Sigmoid colon (tissue), 7 donors: ENCODE measurements around the gene CCR5. TPM values are rescaled to one million over a fixed set of nuclear protein-coding genes. Genes with fewer than 3 reads are reported as not detected.

Experiments used
- DNase-seq: peaks from one replicate; pipeline ENCODE4 v3.0.0-alpha.2; 2019
- H3K27ac ChIP-seq, 4 donors: fragments of 200-600 bp; sonication (generic); one replicate each; pipeline ENCODE4 v1.5.1; 2016 to 2019; ENCODE audit warnings: mild to moderate bottlenecking in 1 of 4
- H3K27me3 ChIP-seq, 3 donors: fragments of 200-600 bp; sonication (generic); one replicate each; pipeline ENCODE4 v1.5.1; 2019; ENCODE audit warnings: mild to moderate bottlenecking in 1 of 3
- H3K36me3 ChIP-seq, 4 donors: fragments of 200-600 bp; sonication (generic); one replicate each; pipeline ENCODE4 v1.5.1; 2016 to 2019
- H3K4me1 ChIP-seq, 4 donors: fragments of 200-600 bp; sonication (generic); one replicate each; pipeline ENCODE4 v1.5.1; 2017 to 2019
- H3K4me3 ChIP-seq, 4 donors: fragments of 200-600 bp; sonication (generic); one replicate each; pipeline ENCODE4 v1.5.1; 2017 to 2019; ENCODE audit warnings: mild to moderate bottlenecking in 2 of 4, moderate library complexity in 1 of 4
- H3K9me3 ChIP-seq, 4 donors: fragments of 200-600 bp in 3 of 4; sonication (generic) in 3 of 4; one replicate each; pipeline versions ENCODE4 v1.5.1 to v1.6.1; 2013 to 2019
- EP300 ChIP-seq, 4 donors: sonication (generic); formaldehyde crosslinking; IDR thresholded peaks; one replicate each; pipeline ENCODE4 v1.6.1; 2017; ENCODE audit warnings: antibody characterized with exemption in 4 of 4
- POLR2A ChIP-seq, 2 donors: fragments of 450-650 bp; IDR thresholded peaks; one replicate each; pipeline ENCODE4 v1.6.1; 2016; ENCODE audit warnings: antibody characterized with exemption in 2 of 2, mild to moderate bottlenecking in 2 of 2, moderate library complexity in 2 of 2
- POLR2AphosphoS5 ChIP-seq, 4 donors: sonication (generic); formaldehyde crosslinking; IDR thresholded peaks; one replicate each; pipeline ENCODE4 v1.6.1; 2017; ENCODE audit warnings: antibody characterized with exemption in 4 of 4
- WGBS, 2 donors: extraction: QIAGEN DNeasy Blood & Tissue Kit; methylation state at CpG; one replicate each; pipeline ENCODE4 v1.1.7; 2013; 5-methylcytosine and 5-hydroxymethylcytosine counted together
- intact Hi-C: fragments of 100-400 bp; cut with DNase I; formaldehyde crosslinking; loops from one replicate; pipeline ENCODE4 v1.15.1; 2023
- polyA plus RNA-seq, 3 donors: library from polyadenylated mRNA; stranded (reverse); fragments of 200-250 nt; gene quantifications; one replicate each; pipeline ENCODE4 v1.2.3, GENCODE V29; 2013
- total RNA-seq, 4 donors: library from RNA; depleted of rRNA; stranded (reverse); fragments of >200 nt; gene quantifications; one replicate each; pipeline ENCODE4 v1.1.0, GENCODE V29; 2016
- TF ChIP-seq, protein P1 (sequence below), 4 experiments: fragments of 450-650 bp in 3 of 4; fragments of 200-600 bp in 1 of 4; IDR thresholded peaks; one replicate each; pipeline ENCODE4 v1.5.1; 2016 to 2019; ENCODE audit warnings: antibody characterized with exemption in 4 of 4, mild to moderate bottlenecking in 3 of 4, moderate library complexity in 2 of 4
- donor health status: healthy with polysubstance abuse.
- donor health status: Bipolar disorder and iron deficiency.
- donor health status: healthy.

The CCR5 gene
- total and polyA plus RNA-seq, 7 donors, result 0.36 to 3.9 (median 0.92) TPM; not detected in 1

DNA sequence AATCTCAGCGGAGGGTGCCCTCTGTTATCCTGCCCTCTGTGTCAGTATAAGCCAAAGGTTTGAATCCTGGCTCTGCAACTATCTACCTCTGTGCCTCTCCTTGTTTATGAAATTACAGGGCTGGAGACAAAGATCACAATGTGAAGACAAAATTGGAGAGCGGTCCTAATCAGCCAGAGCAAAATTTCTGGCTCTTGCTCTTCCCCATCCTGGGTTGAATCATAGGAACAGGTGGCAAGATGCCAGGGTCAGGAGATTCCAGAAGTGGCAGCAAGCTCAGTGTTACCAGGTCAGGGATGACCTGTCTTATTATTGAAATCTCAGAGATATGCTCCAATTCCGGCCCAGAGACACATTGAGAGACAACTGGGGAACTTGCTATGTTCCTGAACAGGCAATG is 19.1 kb upstream of the CCR5 start:
- peaks cover 0 to 6% (median 0%) of the 10 kb centered on the region in 3 donors for H3K27me3 ChIP-seq
- no peak for DNase-seq
- intact Hi-C loops, result no loop called here
- H3K9me3 ChIP-seq, result no peaks in the 10 kb centered on the region
- H3K4me3 ChIP-seq, result no peak overlapping the region
- WGBS, 2 donors, result 94% methylated on average over 3 of the region's 3 CpGs
- no peak for TF ChIP-seq EP300 (IDR thresholded peaks at IDR 0.05)
- TF ChIP-seq, protein P1, sequence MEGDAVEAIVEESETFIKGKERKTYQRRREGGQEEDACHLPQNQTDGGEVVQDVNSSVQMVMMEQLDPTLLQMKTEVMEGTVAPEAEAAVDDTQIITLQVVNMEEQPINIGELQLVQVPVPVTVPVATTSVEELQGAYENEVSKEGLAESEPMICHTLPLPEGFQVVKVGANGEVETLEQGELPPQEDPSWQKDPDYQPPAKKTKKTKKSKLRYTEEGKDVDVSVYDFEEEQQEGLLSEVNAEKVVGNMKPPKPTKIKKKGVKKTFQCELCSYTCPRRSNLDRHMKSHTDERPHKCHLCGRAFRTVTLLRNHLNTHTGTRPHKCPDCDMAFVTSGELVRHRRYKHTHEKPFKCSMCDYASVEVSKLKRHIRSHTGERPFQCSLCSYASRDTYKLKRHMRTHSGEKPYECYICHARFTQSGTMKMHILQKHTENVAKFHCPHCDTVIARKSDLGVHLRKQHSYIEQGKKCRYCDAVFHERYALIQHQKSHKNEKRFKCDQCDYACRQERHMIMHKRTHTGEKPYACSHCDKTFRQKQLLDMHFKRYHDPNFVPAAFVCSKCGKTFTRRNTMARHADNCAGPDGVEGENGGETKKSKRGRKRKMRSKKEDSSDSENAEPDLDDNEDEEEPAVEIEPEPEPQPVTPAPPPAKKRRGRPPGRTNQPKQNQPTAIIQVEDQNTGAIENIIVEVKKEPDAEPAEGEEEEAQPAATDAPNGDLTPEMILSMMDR (IDR thresholded peaks at IDR 0.05), result no peak
- TF ChIP-seq POLR2A (IDR thresholded peaks at IDR 0.05), result no peak
- no peak for TF ChIP-seq POLR2AphosphoS5 (IDR thresholded peaks at IDR 0.05)
- no peak overlapping the region for H3K27ac ChIP-seq
- H3K36me3 ChIP-seq, result no peaks in the 10 kb centered on the region
- H3K4me1 ChIP-seq, result no peaks in the 10 kb centered on the region

DNA sequence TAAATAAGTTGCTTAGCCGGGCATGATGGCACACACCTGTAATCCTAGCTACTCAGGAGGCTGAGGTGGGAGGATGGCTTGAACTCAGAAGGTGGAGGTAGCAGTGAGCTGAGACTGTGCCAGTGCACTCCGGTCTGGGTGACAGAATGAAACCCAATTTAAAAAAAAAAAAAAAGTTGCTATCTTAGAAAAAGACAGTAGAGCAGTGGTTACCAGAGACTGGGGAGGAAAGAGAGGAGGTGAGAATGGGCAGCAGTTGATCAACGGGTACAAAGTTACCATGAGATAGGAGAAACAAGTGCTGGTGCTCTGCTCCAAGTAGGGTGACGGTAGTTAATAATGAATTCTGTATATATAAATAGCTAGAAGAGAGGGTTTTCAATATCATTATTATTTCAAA is 17.7 kb upstream of the CCR5 start:
- Histone ChIP-seq H3K9me3 (no peaks in the 10 kb centered on the region), H3K27ac (no peak overlapping the region), H3K27me3 (peaks cover 0 to 6% (median 0%) of the 10 kb centered on the region in 3 donors), H3K4me1 (no peaks in the 10 kb centered on the region), H3K4me3 (no peak overlapping the region), H3K36me3 (no peaks in the 10 kb centered on the region)
- intact Hi-C loops, result no loop called here
- DNase-seq, result no peak
- no peak for TF ChIP-seq POLR2AphosphoS5 (IDR thresholded peaks at IDR 0.05)
- no peak for TF ChIP-seq POLR2A (IDR thresholded peaks at IDR 0.05)
- TF ChIP-seq, protein P1 (IDR thresholded peaks at IDR 0.05), result no peak
- WGBS, 2 donors, result 84% methylated on average over 4 of the region's 4 CpGs

DNA sequence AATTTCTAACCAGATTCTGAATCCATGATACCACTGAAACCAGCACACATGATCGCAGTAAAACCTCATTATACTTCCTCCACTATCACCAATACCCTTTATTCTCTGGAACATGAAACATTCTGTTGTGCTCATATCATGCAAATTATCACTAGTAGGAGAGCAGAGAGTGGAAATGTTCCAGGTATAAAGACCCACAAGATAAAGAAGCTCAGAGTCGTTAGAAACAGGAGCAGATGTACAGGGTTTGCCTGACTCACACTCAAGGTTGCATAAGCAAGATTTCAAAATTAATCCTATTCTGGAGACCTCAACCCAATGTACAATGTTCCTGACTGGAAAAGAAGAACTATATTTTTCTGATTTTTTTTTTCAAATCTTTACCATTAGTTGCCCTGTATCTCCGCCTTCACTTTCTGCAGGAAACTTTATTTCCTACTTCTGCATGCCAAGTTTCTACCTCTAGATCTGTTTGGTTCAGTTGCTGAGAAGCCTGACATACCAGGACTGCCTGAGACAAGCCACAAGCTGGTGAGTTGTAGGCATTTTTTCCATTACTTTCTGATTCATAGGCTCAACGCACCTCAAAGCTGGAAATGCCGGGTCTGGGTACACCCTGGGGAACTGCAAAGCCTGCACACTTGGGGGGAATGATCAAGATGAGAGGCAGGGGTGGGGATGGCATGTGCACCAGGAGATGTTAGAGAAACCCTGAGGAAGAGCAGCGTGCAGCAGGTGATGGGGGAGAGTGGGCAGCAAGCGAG is 16.9 kb upstream of the CCR5 start, which contains the start of gene CCR2:
Gene CCR2, plus strand, starts transcription at position 465 of the 764 bp plus-strand sequence. CDS start 3,417 bp downstream, outside the sequence.
- no peaks in the 10 kb centered on the region for H3K4me1 ChIP-seq
- intact Hi-C loops, result no loop called here
- no peak within 1 kb of the TSS for H3K27ac ChIP-seq
- TF ChIP-seq EP300 (IDR thresholded peaks at IDR 0.05), result no peak
- no peaks in the 10 kb centered on the region for H3K36me3 ChIP-seq
- no peak within 1 kb of the TSS for H3K4me3 ChIP-seq
- DNase-seq, result no peak
- WGBS, 2 donors, result 62 to 79% methylated on average over 7 of the region's 7 CpGs
- H3K27me3 ChIP-seq, result peaks cover 0 to 6% (median 0%) of the 10 kb centered on the region in 3 donors
- no peaks in the 10 kb centered on the region for H3K9me3 ChIP-seq

DNA sequence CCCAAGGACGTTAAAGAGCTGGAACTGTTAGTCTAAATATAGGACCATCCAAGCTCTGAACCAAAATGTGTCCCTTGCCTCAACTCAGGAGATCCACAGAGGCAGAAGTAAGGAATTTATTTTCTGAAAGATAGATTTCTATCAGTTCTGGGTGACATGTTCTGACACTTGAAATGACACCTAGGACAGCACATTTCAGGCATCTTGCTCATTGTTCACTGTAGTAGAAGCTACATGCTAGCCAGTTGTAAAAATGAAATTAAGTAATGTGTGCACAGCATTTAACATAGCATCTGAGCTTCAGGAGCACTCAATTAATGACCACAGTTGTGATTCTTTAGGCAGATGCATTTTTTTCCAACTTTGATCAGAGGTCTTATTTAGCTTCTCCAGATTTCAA is 16.3 kb upstream of the CCR5 start:
- H3K36me3 ChIP-seq, result no peaks in the 10 kb centered on the region
- H3K27ac ChIP-seq, result no peak overlapping the region
- no peak for TF ChIP-seq POLR2A (IDR thresholded peaks at IDR 0.05)
- TF ChIP-seq, protein P1 (IDR thresholded peaks at IDR 0.05), result no peak
- TF ChIP-seq POLR2AphosphoS5 (IDR thresholded peaks at IDR 0.05), result no peak
- TF ChIP-seq EP300 (IDR thresholded peaks at IDR 0.05), result no peak
- intact Hi-C loops, result no loop called here
- no peaks in the 10 kb centered on the region for H3K4me1 ChIP-seq
- 43 to 44% methylated on average over 1 of the region's 1 CpG for WGBS, 2 donors
- no peak overlapping the region for H3K4me3 ChIP-seq
- H3K27me3 ChIP-seq, result peaks cover 0 to 6% (median 0%) of the 10 kb centered on the region in 3 donors
- no peak for DNase-seq
- H3K9me3 ChIP-seq, result no peaks in the 10 kb centered on the region

DNA sequence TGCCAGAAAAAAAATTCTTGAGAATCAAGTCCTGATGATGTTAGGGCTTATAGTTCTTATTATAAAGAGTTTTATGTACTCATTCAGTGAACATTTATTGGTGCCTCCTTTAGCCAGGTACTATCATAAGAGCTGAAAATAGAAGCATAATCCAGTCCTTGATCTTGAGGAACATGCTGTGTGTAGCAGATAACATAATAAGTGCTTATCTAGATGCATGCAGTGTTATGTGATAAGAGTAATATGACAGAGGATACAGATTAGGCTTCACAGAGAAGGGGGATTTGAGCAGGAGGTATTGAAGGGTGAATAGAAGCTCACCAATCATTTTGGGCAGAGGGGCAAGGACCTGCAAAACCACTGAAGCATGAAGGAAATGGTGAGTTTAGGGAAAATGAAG is 15.8 kb upstream of the CCR5 start:
- H3K27me3 ChIP-seq, result peaks cover 0 to 6% (median 0%) of the 10 kb centered on the region in 3 donors
- H3K4me3 ChIP-seq, result no peak overlapping the region
- TF ChIP-seq, protein P1 (IDR thresholded peaks at IDR 0.05), result no peak
- TF ChIP-seq POLR2AphosphoS5 (IDR thresholded peaks at IDR 0.05) (no peak), POLR2A (IDR thresholded peaks at IDR 0.05) (no peak), EP300 (IDR thresholded peaks at IDR 0.05) (no peak)
- intact Hi-C loops, result no loop called here
- H3K27ac ChIP-seq, result no peak overlapping the region
- H3K36me3 ChIP-seq, result no peaks in the 10 kb centered on the region
- no peaks in the 10 kb centered on the region for H3K4me1 ChIP-seq
- DNase-seq, result no peak
- no peaks in the 10 kb centered on the region for H3K9me3 ChIP-seq
